RWPE2 (cell line): ENCODE measurements around the gene NBR1.

Experiments used
- ATAC-seq: fragments of 200-7000 bp; cut with Tn5 transposase; 3 replicates; pipeline ENCODE4 v1.9.1; 2021; ENCODE audit warnings: low read depth
- DNase-seq: peaks from one replicate; pipeline ENCODE4 v3.0.0-alpha.2; 2020; ENCODE audit warnings: low spot score
- H3K27ac ChIP-seq: fragments of 450-650 bp; 2 replicates; pipeline ENCODE4 v1.5.1; 2017; ENCODE audit warnings: mild to moderate bottlenecking; ENCODE audit not compliant: poor library complexity, severe bottlenecking
- H3K27me3 ChIP-seq: fragments of 250-450 bp; sonication (Bioruptor Pico); 2 replicates; pipeline ENCODE4 v1.5.1; 2021; ENCODE audit warnings: mild to moderate bottlenecking, moderate library complexity; ENCODE audit not compliant: insufficient read depth, poor library complexity, severe bottlenecking
- H3K36me3 ChIP-seq: fragments of 250-450 bp; sonication (Bioruptor Pico); 2 replicates; pipeline ENCODE4 v1.5.1; 2020; ENCODE audit warnings: low read depth, mild to moderate bottlenecking, moderate library complexity
- H3K4me1 ChIP-seq: fragments of 250-450 bp; sonication (Bioruptor Pico); 2 replicates; pipeline ENCODE4 v1.5.1; 2021; ENCODE audit warnings: mild to moderate bottlenecking, moderate library complexity; ENCODE audit not compliant: insufficient read depth, poor library complexity, severe bottlenecking
- H3K4me3 ChIP-seq: fragments of 250-450 bp; sonication (Bioruptor Pico); 2 replicates; pipeline ENCODE4 v1.5.1; 2021; ENCODE audit warnings: mild to moderate bottlenecking, moderate library complexity; ENCODE audit not compliant: severe bottlenecking
- H3K9me3 ChIP-seq: fragments of 250-450 bp; sonication (Bioruptor Pico); 2 replicates; pipeline ENCODE4 v1.5.1; 2021; ENCODE audit warnings: mild to moderate bottlenecking, moderate library complexity; ENCODE audit not compliant: severe bottlenecking
- TF ChIP-seq, protein P1 (sequence below): fragments of 450-650 bp; IDR thresholded peaks from one replicate; pipeline ENCODE4 v1.5.1; 2017; ENCODE audit warnings: mild to moderate bottlenecking, moderate library complexity; ENCODE audit not compliant: poor library complexity, severe bottlenecking

The NBR1 gene

DNA sequence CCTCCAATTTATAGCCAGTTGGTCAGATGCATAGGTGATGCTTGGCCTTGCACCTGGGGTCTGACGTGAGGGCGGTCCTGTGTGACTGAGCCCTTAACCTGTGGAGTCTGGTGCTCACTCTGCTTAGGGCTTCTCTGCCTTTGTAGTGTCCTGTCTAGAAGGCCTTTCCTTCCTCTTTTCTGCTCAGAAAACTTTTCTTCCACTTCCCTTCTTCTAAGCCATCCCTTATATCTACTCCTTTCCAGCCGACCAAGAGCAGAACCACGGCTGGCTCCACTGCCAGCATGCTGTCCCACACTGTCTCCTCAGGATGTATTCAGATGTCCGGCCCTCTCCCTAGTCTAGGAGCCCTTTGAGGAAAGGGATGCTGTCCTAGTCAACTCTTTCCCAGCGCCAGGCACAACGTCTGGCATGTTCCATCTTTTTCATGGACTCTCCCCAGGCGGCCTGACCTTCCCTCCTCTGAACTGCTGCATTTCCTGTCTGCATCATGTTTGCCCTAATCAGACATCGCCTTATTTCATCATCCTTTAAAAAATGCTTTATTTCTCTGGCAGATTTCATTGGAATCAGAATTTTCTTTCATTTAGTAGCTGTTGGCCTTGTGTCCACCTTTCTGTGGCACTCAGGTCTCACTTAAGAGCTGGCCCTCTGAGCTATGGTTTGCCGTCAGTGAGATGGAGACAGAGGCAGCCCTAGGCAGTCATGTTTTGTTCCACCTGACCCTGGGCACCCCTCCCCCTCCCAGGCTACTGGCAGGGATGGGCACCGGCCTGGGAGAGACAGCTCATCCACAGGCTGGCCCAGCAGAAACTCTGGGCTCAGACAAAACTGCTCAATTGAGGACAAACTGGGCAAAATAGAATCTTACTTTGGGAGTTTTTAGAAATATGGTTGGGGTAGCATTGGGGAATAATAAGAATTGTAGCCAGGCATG is 30.4 kb upstream of the NBR1 start:
- DNase-seq = no peak

DNA sequence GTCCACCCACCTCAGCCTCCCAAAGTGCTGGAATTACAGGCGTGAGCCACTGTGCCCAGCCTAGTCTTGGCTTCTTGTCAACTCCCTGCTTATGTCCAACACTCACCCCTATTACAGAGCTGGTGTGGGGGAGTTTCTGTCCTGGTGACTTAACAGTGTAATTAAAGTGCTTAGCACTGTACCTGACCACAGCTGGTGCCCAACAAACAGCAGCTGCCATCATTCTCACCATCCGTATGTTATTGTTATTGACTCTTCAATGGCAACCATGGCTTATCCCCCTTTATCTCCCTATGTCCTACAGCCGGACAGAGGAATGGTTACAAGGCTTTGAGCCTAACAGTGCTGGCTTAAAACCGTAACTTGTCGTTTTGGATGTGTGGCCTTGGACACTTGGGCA is 28.9 kb upstream of the NBR1 start:
- 0 out of 2 replicates have a peak, but pooled peaks cover 11% of the 10 kb centered on the region for H3K36me3 ChIP-seq
- H3K27me3 ChIP-seq = no peaks in the 10 kb centered on the region
- TF ChIP-seq, protein P1, sequence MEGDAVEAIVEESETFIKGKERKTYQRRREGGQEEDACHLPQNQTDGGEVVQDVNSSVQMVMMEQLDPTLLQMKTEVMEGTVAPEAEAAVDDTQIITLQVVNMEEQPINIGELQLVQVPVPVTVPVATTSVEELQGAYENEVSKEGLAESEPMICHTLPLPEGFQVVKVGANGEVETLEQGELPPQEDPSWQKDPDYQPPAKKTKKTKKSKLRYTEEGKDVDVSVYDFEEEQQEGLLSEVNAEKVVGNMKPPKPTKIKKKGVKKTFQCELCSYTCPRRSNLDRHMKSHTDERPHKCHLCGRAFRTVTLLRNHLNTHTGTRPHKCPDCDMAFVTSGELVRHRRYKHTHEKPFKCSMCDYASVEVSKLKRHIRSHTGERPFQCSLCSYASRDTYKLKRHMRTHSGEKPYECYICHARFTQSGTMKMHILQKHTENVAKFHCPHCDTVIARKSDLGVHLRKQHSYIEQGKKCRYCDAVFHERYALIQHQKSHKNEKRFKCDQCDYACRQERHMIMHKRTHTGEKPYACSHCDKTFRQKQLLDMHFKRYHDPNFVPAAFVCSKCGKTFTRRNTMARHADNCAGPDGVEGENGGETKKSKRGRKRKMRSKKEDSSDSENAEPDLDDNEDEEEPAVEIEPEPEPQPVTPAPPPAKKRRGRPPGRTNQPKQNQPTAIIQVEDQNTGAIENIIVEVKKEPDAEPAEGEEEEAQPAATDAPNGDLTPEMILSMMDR = no peak
- ATAC-seq = no peak
- H3K27ac ChIP-seq = no peak overlapping the region
- DNase-seq = no peak
- no peak overlapping the region for H3K4me3 ChIP-seq
- no peaks in the 10 kb centered on the region for H3K9me3 ChIP-seq
- no peaks in the 10 kb centered on the region for H3K4me1 ChIP-seq

More for the DNA sequence above, 30.4 kb upstream of the NBR1 start:
- ATAC-seq = no peak
- TF ChIP-seq, protein P1 = no peak
- Histone ChIP-seq H3K4me3 (no peak overlapping the region), H3K27me3 (no peaks in the 10 kb centered on the region), H3K36me3 (0 out of 2 replicates have a peak, but pooled peaks cover 11% of the 10 kb centered on the region), H3K9me3 (no peaks in the 10 kb centered on the region), H3K27ac (no peak overlapping the region), H3K4me1 (no peaks in the 10 kb centered on the region)

DNA sequence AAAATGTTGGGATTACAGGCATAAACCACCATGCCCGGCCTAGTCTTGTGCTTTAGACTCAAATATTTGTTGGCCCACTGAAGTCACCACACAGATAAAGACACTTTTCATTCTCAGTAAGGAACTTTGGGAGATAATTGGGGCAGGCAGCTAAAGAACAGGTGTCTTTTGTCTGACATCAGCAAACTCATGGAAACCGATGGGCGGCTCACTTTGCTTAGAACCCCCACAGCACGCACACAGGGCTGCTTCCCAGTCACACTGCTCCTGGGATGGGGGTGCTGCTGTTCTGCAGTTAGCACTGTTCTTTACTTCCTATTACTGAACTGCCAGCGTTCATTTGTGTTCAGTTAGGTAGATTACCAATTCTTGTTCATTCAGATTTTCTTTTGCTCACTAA is 27.8 kb upstream of the NBR1 start:
- Histone ChIP-seq H3K27me3 (no peaks in the 10 kb centered on the region), H3K27ac (no peak overlapping the region), H3K36me3 (0 out of 2 replicates have a peak, but pooled peaks cover 11% of the 10 kb centered on the region), H3K4me3 (no peak overlapping the region), H3K9me3 (no peaks in the 10 kb centered on the region), H3K4me1 (no peaks in the 10 kb centered on the region)
- TF ChIP-seq, protein P1 = no peak
- DNase-seq (no peak), ATAC-seq (no peak)

DNA sequence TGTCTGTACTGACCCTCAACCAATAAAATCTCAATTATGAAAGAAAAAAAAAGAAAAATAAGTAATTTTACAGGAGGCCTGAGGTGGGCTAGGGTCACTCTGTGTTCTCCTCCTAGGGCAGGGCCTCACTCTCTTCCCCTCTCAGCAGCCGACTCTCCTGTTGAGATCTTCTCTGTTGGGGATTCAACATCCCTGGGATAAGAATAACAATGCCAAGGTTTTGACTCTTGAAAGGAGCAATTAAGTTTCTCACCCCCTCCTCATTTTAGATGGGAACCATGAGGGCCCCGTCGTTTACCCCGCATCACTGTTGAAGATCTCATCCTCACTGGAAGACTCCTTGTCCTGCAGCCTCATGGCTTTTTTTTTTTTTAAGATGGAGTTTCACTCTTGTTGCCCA is 24.4 kb upstream of the NBR1 start:
- ATAC-seq (no peak), DNase-seq (no peak)
- Histone ChIP-seq H3K27me3 (no peaks in the 10 kb centered on the region), H3K4me1 (no peaks in the 10 kb centered on the region), H3K4me3 (no peak overlapping the region), H3K9me3 (no peaks in the 10 kb centered on the region), H3K36me3 (0 out of 2 replicates have a peak, but pooled peaks cover 11% of the 10 kb centered on the region), H3K27ac (no peak overlapping the region)
- TF ChIP-seq, protein P1 = no peak
